Spleen (tissue), 7 donors: Measurements from ENCODE around the gene NGFR.

Experiments used
- POLR2A ChIP-seq, 3 donors: fragments of 450-650 bp; IDR thresholded peaks; one replicate each; pipeline ENCODE4 v1.5.1; 2017; ENCODE audit warnings: antibody characterized with exemption in 3 of 3, mild to moderate bottlenecking in 1 of 3
- TF ChIP-seq, protein P1 (sequence below), 11 experiments: fragments of 200-600 bp in 7 of 11; fragments of 450-650 bp in 4 of 11; sonication (generic) in 4 of 11; IDR thresholded peaks in 8 of 11; conservative IDR thresholded peaks in 3 of 11; 1 replicate in 7 of 11; 2 replicates in 4 of 11; pipeline versions ENCODE4 v1.4.0 to v1.8.0; 2016 to 2021; ENCODE audit warnings: antibody characterized with exemption in 11 of 11, inconsistent platforms in 4 of 11, mild to moderate bottlenecking in 1 of 11
- donor health status: DM: no; HTN: no; CAD: no; lungs with moderate emphysema.
- donor health status: DM: no; HTN: no; CAD: no.
- donor health status: DM: no; HTN: no; CAD: no.

DNA sequence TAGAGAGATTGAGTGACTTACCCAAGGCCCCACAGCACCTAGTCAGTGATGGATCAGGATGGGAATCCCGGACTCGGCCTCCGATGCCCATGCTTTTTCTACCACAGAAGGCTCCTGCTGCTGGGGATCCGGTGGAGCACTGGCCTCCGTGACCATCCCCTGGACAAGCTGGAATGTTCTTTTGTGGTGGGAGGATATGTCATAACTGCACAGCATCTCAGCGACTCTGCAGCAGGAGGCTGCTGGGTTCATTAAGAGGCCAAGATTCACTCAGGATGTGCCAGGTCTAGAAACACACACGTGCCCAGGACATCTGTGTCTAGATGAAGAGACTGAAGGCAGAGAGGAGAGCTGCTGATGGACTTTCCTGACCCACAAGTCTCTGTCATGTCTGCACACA is 34.7 kb upstream of the NGFR start:
- TF ChIP-seq, protein P1, sequence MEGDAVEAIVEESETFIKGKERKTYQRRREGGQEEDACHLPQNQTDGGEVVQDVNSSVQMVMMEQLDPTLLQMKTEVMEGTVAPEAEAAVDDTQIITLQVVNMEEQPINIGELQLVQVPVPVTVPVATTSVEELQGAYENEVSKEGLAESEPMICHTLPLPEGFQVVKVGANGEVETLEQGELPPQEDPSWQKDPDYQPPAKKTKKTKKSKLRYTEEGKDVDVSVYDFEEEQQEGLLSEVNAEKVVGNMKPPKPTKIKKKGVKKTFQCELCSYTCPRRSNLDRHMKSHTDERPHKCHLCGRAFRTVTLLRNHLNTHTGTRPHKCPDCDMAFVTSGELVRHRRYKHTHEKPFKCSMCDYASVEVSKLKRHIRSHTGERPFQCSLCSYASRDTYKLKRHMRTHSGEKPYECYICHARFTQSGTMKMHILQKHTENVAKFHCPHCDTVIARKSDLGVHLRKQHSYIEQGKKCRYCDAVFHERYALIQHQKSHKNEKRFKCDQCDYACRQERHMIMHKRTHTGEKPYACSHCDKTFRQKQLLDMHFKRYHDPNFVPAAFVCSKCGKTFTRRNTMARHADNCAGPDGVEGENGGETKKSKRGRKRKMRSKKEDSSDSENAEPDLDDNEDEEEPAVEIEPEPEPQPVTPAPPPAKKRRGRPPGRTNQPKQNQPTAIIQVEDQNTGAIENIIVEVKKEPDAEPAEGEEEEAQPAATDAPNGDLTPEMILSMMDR (IDR thresholded peaks at IDR 0.05 in 8 of 11, conservative IDR thresholded peaks at IDR 0.05 in 3 of 11), result no peak
- TF ChIP-seq POLR2A (IDR thresholded peaks at IDR 0.05), result no peak
